GM18511 (cell line): Measurements from ENCODE around the gene MXI1.
"Not testable (repeated sequence)": the region's sequence is repeated elsewhere in the genome, so short reads cannot be mapped to it uniquely, and the experiment has no call there.

Source experiments
- ATAC-seq: cut with Tn5 transposase; IDR thresholded peaks from one replicate; pipeline ENCODE4 v1.9.1; 2021; ENCODE audit warnings: mild to moderate bottlenecking, moderate library complexity; ENCODE audit not compliant: unreplicated experiment

Gene MXI1

DNA sequence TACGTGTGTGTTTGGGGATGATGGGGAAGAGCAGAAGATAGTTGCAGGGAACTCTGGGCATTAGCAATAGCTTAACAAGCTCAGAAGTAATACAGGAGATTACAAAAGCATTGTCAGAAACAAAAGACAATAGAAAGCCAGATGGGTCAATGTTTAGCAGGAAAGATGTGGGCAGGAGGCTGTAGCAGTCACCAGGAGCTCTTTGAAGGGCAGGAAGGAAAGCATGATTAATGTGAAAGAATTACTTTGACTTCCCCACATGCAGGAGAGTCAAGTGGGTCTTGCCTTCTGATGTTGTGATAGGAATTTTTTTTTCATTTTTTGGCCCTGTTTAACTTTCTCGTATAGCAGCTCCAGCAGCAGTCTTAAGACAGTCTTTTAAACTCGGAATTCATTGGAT is 103.3 kb downstream of the MXI1 start:
- no peak for ATAC-seq

DNA sequence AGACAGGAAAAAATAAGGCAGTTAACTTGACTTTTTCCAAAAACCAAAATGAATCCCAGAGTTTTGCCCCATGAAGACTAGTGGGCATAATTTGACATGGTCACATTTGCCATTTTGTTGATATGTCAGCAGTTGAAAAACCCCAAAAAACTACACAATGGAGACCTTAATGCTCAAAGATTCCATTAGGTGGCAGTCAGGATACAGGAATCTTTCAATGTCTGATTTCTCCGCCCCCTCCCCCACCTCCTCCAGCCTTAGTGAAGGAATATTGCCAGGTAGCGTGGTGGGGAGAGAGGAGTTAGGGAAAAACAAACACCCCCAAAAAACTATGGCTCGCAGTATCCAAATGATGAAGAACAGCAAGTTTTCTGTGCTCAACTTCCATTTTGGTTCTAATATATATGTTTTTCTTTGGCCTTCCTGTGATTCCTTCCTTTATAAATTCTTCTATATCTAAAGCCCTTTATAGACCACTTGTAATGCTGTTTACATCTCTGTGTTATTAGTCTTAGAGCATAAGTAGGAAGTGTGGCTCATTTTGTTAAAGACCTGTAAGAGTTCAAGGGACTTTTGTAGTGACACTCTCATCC is 104.0 kb downstream of the MXI1 start:
- no peak for ATAC-seq

DNA sequence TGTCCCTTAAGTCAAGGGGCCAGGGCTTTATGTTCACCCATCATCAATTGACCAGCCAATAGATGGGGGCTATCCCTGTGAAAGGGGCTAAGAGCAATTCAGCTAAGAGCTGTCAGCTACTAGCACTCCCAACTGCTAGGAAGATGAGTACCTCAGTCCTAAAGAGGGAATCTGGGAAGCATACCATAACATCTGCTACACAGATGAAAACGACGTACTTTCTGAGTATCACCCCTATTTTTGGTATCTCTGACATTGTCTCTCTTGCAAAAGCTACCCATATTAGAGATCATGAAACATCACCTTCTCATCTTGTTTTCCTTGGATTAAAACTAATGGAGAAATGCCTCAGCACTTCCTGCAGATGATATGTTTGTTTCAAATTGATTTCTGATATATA is 104.8 kb downstream of the MXI1 start:
- no peak for ATAC-seq

DNA sequence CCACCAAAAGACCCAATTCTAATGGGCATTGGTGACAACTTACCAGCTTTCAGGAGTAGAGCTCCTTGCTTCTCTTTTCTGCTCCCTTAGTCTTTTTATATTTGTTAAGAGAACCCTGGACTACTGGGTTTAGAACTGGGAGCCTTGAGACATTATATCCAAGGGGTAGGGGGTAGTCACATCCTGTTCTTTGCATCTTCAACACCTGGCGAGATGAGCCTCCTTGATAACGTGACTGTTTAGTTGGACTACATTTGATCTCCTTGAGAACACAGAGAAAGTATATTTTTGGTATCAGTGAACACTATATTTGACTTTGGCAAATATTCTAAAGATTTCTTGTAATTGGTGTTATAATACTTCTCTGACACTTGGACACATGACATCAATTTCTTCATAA is 106.3 kb downstream of the MXI1 start:
- ATAC-seq, result no peak

DNA sequence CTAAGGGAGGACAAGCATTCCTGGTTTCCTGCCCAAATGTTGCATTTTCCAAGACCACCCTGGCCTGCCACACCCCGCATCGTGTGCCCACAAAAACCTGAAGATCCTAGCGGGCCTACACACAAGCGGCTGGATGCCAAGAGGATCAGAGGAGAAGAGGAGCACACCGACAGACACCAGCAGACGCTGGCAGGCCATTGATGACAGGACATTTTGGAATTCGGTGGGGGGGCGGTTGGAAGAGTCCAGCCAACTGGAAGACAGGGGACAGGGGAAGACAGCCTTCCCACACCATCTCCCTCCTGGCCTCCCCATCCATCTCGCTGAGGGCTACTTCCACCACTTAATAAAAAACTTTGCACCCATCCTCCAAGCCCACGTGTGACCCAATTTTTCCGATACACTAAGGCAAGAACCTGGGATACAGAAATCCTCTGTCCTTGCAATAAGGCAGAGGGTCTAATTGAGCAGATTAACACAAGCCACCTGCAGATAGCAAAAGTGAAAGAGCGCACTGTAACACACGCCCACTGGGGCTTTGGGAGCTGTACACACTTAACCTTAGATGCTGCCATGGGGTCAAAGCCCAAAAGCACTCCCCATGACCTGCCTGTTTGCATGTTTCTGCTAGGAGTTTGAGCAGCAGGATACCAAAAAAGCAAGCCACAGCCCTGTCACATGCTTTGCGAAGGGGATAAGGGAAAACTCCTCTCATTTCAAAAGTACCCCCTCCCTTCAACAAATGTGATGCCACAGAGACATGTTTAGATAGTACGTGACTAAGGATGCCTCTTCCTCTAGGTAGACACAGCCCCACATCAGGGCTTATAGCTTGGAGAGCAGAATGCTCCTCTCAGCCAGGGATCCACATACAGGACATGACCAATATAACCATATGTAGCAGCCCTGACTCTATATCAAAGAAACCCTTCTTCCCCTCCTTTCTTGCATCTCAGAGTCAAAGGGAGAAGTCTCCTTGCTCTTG is 110.8 kb downstream of the MXI1 start:
- peak; percentile 94 for ATAC-seq

DNA sequence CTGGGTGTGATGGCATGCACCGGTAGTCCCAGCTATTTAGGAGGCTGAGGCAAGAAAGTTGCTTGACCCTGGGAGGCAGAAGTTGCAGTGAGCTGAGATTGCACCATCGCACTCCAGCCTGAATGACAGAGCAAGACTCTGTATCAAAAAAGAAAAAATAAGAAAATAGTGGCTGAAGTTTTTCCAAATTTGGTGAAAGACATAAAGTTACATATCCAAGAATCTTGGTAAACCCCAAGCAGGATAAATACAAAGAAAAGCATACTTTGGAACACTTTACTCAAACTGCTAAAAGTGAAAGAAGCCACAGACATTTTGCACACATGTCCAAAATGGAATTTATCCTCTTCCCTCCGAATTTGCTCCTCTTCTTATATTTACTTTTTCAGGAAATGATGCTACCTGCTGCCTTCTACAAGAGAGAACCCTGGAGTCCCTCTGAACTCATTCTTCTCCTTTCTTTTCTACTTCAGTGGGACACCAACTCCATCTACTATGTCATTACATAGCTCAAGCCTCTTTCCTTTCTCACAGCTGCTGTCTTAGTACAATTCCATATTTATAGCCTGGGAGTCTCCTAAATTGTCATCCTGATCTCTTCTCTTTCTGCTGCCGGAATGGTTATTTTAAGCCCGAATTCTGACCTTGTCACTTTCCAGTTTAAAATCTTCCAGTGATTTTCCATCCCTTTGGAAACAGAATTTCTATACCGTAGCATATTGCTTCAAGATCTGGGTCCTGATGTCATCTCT is 114.6 kb downstream of the MXI1 start:
- ATAC-seq, result no peak

DNA sequence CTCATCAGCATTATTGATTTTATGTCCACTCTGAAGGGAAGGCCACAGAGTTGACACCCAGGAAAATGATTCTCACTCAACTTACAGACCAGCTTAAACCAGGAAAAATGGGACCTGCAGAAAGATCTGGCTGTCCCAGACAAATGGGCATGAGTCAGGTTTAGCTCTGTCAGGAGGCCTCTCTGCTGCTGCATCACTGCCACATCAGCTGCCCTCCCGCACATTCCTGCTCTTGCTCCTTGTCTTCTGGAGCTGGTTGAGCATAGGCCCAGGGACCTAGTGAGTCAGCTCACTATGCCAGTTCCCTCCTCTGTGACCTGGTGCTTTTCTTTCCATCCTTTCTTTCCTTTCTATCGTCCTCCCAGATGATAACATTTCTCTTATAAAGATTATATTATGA is 116.1 kb downstream of the MXI1 start:
- ATAC-seq, result no peak

DNA sequence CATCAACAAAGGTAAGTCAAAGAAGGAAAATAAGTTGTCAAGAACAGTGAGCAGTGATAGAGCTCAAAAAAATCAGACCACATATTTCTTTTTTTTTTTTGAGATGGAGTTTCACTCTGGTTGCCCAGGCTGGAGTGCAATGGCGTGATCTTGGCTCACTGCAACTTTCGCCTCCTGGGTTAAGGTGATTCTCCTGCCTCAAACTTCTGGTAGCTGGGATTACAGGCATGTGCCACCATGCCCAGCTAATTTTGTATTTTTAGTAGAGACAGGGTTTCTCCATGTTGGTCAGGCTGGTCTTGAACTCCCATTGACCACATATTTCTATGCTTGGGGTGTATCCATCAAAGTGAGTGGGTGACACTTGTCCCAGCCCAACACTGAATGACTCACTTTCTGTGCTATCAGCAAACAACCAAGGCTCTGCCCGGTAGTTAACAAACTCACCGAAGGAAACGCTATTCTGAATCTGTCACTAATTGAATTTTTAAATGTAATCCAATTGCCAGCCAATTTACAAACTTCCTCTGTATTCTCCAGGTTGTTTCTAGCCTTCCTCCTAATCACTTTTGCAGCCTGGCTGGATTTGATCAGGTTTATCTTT is 116.9 kb downstream of the MXI1 start:
- ATAC-seq, result peak; percentile 71

DNA sequence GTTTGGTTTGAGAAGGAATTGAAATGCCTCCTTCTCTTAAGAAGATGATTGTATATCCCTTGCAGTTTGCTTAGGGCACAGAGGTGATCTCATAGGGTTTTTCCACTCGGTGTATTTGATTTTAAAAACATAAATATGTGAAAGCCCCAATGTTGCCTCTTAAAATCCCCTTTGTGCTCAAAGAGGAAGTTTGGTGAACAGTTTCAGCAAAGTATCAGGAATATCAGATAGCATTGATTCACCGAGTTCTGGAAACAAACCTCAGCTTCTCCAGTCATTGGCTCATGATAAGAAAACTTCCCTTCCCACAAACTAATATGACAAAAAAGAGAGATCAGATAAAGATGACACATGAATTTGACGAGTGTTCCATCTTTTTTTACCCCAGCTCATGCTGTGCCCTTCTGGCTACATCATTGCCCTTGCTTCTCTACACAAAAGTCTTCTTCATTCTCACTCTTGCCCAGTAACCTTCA is 117.4 kb downstream of the MXI1 start:
- peak; percentile 64 for ATAC-seq

DNA sequence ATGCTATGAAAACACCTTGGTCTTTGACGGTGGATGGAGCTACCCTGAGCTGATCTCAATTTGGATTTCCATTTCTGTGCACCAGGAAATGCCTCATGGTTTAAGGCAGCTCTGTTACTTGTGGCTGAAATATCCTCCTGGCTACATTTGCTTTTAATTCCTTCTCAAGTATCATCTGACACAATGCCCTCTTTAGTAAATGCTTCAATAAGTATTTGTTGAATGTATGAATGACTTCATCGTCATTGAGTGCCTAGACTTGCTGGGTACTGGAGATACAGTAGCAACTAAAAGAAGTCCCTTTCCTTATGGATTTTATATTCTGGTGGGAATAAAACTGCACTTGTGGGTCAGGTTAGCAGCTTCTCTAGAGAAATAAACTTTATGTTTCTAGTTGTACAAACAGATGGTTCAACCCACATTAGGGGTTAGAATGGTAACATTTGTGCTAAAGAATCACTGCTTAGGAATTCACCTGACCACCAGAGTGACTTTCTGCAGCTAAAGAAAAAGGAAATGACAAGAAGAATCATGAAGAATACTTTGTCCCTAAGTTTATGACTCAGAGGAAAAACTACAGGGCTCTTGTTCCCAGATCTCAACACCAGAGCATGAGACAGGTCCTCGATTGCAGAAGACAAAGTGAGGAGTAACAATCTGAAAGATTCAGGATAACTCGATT is 119.1 kb downstream of the MXI1 start:
- ATAC-seq, result peak; percentile 36

DNA sequence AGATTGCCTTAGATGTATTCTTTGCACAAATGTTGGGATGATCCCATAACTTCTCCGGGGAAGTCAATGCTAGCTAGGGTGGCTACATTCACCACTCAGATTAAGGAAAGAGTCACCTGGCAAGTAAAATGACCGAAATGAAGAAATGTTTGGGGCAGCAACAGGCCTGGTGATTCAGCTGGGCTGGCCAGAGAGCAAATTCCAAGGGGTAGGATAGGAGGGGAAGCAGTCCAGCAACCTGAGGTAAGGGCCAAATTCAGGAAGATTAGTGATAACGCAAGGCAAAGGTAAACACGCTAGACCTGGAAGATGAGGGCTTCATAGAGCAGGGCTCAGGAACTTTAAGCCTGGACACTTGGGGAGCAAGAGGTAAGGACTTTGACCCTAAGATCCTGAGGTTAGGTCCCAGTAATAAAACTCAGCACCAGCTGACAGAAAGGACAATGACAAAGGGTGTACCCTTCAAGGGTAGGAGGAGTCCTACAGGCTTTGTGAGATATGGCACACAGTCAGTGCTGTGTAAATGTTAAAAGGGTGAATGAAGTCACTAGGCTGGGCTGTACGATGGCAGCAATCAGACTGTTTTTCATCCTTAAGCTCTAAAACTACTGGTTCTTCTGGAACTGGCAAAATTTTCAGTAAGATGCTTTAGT is 120.0 kb downstream of the MXI1 start:
- ATAC-seq, result no peak

DNA sequence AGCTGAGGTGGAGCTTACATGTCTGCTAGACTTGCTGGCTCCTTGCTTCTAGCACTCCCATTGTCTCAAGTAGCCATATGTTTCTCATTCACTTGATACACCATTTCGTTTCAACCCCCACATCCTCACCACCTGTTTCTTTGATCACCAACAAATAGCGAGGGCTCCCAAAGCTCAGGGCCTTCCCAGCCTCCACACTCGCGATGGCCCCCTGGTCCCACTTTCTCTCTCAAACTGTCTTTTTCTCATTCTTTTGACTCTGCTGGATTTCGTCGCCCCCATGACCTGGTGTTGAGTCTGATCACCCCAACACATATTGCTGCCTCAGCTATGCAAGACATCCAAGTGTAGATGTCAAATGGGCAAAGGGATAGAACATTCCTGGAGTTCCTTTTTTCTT is 123.3 kb downstream of the MXI1 start:
- no peak for ATAC-seq

DNA sequence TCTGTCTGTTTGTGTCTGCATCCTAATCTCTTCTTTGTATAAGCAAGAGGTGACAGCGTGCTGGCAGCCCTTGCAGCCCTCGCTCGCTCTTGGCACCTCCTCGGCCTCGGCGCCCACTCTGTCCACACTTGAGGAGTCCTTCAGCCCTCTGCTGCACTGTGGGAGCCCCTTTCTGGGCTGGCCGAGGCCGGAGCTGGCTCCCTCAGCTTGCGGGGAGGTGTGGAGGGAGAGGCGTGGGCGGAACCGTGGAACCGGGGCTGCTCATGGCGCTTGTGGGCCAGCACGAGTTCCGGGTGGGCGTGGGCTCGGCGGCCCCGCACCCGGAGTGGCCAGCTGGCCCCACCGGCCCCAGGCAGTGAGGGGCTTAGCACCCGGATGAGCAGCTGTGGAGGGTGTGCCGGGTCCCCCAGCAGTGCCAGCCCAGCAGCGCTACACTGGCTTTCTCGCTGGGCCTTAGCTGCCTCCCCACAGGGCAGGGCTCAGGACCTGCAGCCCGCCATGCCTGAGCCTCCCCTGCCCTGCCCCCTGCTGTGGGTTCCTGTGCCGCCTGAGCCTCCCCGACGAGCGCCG is 123.9 kb downstream of the MXI1 start:
- not testable (repeated sequence) for ATAC-seq

DNA sequence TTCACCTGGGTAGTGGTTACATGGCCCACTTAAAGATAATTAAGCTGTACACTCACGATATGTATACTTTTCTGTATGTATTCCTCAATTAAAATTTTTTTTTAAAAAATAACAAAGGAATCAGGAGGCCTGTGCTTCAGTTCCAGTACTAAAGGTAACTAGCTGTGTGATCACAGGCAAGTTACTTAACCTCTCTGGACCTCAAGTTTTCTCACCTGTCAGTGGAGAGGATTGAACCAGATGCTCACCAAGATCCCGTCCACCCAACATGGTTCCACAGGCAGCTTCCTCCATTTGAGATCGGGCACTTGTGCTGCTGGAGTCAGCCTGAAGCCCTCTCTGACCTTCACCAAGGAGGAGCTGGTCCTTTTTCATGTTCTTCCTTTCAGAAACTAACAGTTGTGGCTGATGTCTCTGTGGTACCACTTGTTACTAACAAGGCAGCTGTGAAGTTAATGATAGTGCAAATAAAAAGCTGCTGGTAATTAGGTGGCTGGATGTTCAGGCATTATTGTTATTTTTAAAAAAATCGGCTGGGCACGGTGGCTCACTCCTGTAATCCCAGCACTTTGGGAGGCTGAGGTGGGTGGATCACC is 126.8 kb downstream of the MXI1 start:
- ATAC-seq, result no peak

DNA sequence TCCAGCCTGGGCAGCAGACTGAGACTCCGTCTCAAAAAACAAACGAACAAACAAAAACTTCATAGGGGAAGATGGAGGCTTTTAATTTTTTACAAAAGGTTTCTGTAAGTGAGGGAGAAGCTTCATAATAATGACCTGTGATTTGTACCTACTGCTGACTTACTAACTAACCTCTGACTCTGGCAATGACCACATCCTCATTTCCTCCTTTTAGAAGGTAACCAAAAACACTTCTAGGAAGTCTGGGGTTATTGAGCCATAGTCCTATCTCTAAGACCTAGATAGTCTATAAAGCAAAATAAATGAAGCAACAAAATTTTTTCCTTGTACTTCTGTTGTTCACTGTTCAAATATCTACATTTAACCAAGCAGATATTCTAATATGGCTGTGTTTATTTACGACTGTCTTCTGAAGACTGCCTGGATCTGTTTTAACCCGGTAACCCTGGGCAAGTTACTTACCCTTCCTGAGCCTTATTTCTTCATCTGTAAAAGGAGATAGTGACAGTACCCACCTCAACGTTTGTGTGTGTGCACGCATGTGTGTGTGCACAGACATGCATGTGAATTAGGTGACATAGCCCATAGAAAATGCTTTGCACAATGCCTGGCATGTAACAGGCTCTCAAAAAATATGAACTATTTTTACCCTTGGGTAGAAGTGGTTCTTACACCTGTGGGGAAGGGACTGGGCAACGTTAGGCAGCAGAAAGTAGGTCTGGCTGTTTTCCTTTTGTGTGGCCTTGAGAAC is 128.1 kb downstream of the MXI1 start:
- ATAC-seq, result no peak

DNA sequence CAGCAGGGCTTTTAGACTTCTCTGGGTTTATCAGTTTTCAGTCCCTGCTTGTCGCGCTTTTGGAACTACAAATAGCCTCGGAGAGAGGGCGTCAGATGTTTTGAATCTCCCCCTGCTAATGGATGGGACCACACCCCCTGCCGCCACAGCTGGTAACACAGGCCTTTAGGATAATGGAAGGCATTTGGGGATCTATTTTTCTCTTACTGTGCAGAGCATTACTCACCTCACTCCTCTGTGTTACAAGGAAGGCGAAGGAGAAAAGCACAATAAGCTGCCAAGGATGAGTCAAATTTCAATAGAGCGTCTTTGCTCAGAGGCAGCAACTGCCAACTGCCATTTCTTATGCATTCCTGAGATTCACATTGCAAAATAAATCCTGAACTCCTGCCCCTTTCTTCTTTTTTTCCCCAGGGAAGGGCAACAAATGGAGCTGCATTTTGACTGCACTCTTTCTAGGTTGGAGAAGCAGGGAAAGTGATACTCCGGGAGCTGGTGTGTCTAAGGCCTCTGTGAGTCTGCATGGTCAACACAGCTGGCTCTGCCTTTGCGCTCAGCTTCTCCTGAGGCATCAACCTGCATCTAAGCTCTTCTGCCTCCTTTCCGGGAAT is 128.8 kb downstream of the MXI1 start:
- ATAC-seq, result no peak
